HepG2 (cell line): Measurements from ENCODE around the gene SERINC5. TPM values are rescaled to one million over a fixed set of nuclear protein-coding genes. Genes with fewer than 3 reads are reported as not detected.

Experiments
- BCL3 ChIP-seq: sonication (generic); formaldehyde crosslinking; IDR thresholded peaks from 2 replicates; pipeline ENCODE4 v1.5.1; 2020; ENCODE audit warnings: mild to moderate bottlenecking, missing genetic modification reagents, moderate library complexity
- ELF3 ChIP-seq: IDR thresholded peaks from 2 replicates; pipeline ENCODE4 v1.6.1; 2016; ENCODE audit warnings: missing genetic modification reagents, missing compliant biosample characterization
- ERF ChIP-seq: IDR thresholded peaks from 2 replicates; pipeline ENCODE4 v1.6.1; 2018; ENCODE audit warnings: missing biosample characterization, missing genetic modification reagents
- FOXA3 ChIP-seq: IDR thresholded peaks from 2 replicates; pipeline ENCODE4 v1.6.1; 2016; ENCODE audit warnings: missing genetic modification reagents, missing compliant biosample characterization
- FOXK1 ChIP-seq: sonication (generic); formaldehyde crosslinking; IDR thresholded peaks from 2 replicates; pipeline ENCODE4 v1.4.0; 2020; ENCODE audit warnings: low read depth, missing genetic modification reagents, borderline replicate concordance
- GABPB1 ChIP-seq: IDR thresholded peaks from 2 replicates; pipeline ENCODE4 v1.6.1; 2016; ENCODE audit warnings: mild to moderate bottlenecking, missing genetic modification reagents, moderate library complexity, missing compliant biosample characterization
- KLF16 ChIP-seq, 2 experiments: sonication (generic) in 1 of 2; formaldehyde crosslinking in 1 of 2; IDR thresholded peaks; 2 replicates each; pipeline versions ENCODE4 v1.6.1 to v1.8.0; 2016 to 2023; ENCODE audit warnings: missing genetic modification reagents in 2 of 2, missing compliant biosample characterization in 1 of 2
- MYC ChIP-seq: sonication (generic); formaldehyde crosslinking; IDR thresholded peaks from 2 replicates; pipeline ENCODE4 v1.9.0; 2021; ENCODE audit warnings: missing genetic modification reagents, borderline replicate concordance
- PAF1 ChIP-seq: IDR thresholded peaks from 2 replicates; pipeline ENCODE4 v1.6.1; 2016; ENCODE audit warnings: missing genetic modification reagents, missing compliant biosample characterization
- REPIN1 ChIP-seq: sonication (generic); formaldehyde crosslinking; IDR thresholded peaks from 2 replicates; pipeline ENCODE4 v1.8.0; 2022; ENCODE audit warnings: missing genetic modification reagents, low read depth, mild to moderate bottlenecking, borderline replicate concordance
- RNF219 ChIP-seq: sonication (generic); formaldehyde crosslinking; IDR thresholded peaks from 2 replicates; pipeline ENCODE4 v1.5.0; 2020; ENCODE audit warnings: mild to moderate bottlenecking, missing genetic modification reagents
- RORA ChIP-seq: sonication (generic); formaldehyde crosslinking; IDR thresholded peaks from 2 replicates; pipeline ENCODE4 v1.5.0; 2020; ENCODE audit warnings: mild to moderate bottlenecking, missing genetic modification reagents, moderate library complexity
- RXRB ChIP-seq: IDR thresholded peaks from 2 replicates; pipeline ENCODE4 v1.6.1; 2016; ENCODE audit warnings: borderline replicate concordance, missing genetic modification reagents, missing compliant biosample characterization
- SMAD3 ChIP-seq: sonication (generic); formaldehyde crosslinking; IDR thresholded peaks from 2 replicates; pipeline ENCODE4 v1.4.0; 2020; ENCODE audit warnings: missing genetic modification reagents
- SUZ12 ChIP-seq: fragments of 150-350 bp; IDR thresholded peaks from 2 replicates; pipeline ENCODE4 v1.6.1; 2014; ENCODE audit warnings: low read depth, low read length
- TFE3 ChIP-seq: IDR thresholded peaks from 2 replicates; pipeline ENCODE4 v1.6.1; 2016
- TIGD3 ChIP-seq: sonication (generic); formaldehyde crosslinking; IDR thresholded peaks from 2 replicates; pipeline ENCODE4 v1.5.1; 2020; ENCODE audit warnings: mild to moderate bottlenecking, missing genetic modification reagents, borderline replicate concordance
- ZFP36 ChIP-seq: fragments of 150-350 bp; IDR thresholded peaks from 2 replicates; pipeline ENCODE4 v1.6.1; 2018; ENCODE audit warnings: borderline replicate concordance, low read length, low read depth; ENCODE audit not compliant: partially characterized antibody
- ZFP41 ChIP-seq: sonication (generic); formaldehyde crosslinking; IDR thresholded peaks from 2 replicates; pipeline ENCODE4 v1.4.0; 2020; ENCODE audit warnings: mild to moderate bottlenecking, missing genetic modification reagents, borderline replicate concordance
- ZNF3 ChIP-seq: IDR thresholded peaks from 2 replicates; pipeline ENCODE4 v1.7.0; 2017; ENCODE audit warnings: inconsistent platforms
- ZNF614 ChIP-seq: IDR thresholded peaks from 2 replicates; pipeline ENCODE4 v1.6.1; 2018; ENCODE audit warnings: missing biosample characterization, missing genetic modification reagents, inconsistent platforms, borderline replicate concordance
- ZNF652 ChIP-seq: IDR thresholded peaks from 2 replicates; pipeline ENCODE4 v1.6.1; 2016; ENCODE audit warnings: low read depth, borderline replicate concordance
- ZNF7 ChIP-seq: IDR thresholded peaks from 2 replicates; pipeline ENCODE4 v1.6.1; 2016; ENCODE audit warnings: missing biosample characterization, missing genetic modification reagents
- ZNF816 ChIP-seq: sonication (generic); formaldehyde crosslinking; IDR thresholded peaks from 2 replicates; pipeline ENCODE4 v1.8.0; 2022; ENCODE audit warnings: missing genetic modification reagents, mild to moderate bottlenecking, borderline replicate concordance
- ZSCAN30 ChIP-seq: sonication (generic); formaldehyde crosslinking; IDR thresholded peaks from 2 replicates; pipeline ENCODE4 v1.5.0; 2020; ENCODE audit warnings: mild to moderate bottlenecking, missing genetic modification reagents
- polyA plus RNA-seq, 8 experiments: library from polyadenylated mRNA; depleted of rRNA in 3 of 8; stranded (reverse) in 7 of 8; unstranded in 1 of 8; fragments of >200 nt; fragmentation: Illumina TruSeq in 4 of 8; extraction: Trizol in 4 of 8; gene quantifications; 2 replicates each; pipeline versions ENCODE4 v1.2.1 to v1.2.3, GENCODE V29; 2011 to 2016; ENCODE audit warnings: low read depth in 4 of 8, missing spikeins in 1 of 8, mixed read lengths in 1 of 8; ENCODE audit not compliant: insufficient read depth in 1 of 8
- total RNA-seq, 5 experiments: library from RNA; depleted of rRNA; stranded (reverse); fragments of >200 nt; fragmentation: Illumina TruSeq; extraction: Trizol; gene quantifications; 2 replicates each; pipeline ENCODE4 v1.2.3, GENCODE V29; 2016; ENCODE audit warnings: low read depth in 1 of 5

SERINC5 gene
- total and polyA plus RNA-seq, 2 of the 13 experiments (the other 11 are each of a cell fraction or from before 2014, with no cell fraction given) = 17.3 to 22.8 TPM

GRCh38 chr5:80181618-80182211, 74.1 kb downstream of the SERINC5 start (continued):
- TF ChIP-seq PAF1 (CRISPR knock-in tag) (no peak), ZNF3 (CRISPR knock-in tag) (peak; percentile 54; the same call in 1 of the 2 replicates), FOXA3 (peak; percentile 52), RXRB (0 out of 2 replicates have a peak, but pooled peaks have one; percentile 34), TIGD3 (no peak), ZNF816 (no peak), FOXK1 (CRISPR knock-in tag) (peak; percentile 55; the same call in 1 of the 2 replicates), MYC (CRISPR knock-in tag) (no peak), SMAD3 (0 out of 2 replicates have a peak, but pooled peaks have one; percentile 38), RNF219 (CRISPR knock-in tag) (no peak), TFE3 (peak; percentile 98), RORA (CRISPR knock-in tag) (no peak), KLF16 (CRISPR knock-in tag; IDR thresholded peaks at IDR 0.05) (peak in 1 of 2 experiments; percentile 67; a peak in 1 of 4 replicates), ZNF652 (CRISPR knock-in tag) (peak; percentile 88), ELF3 (peak; percentile 85), REPIN1 (no peak), ZSCAN30 (CRISPR knock-in tag) (no peak), SUZ12 (no peak), GABPB1 (0 out of 2 replicates have a peak, but pooled peaks have one; percentile 23), ZNF614 (CRISPR knock-in tag) (peak; percentile 64; the same call in 1 of the 2 replicates), ZFP36 (no peak), BCL3 (CRISPR knock-in tag) (no peak), ZFP41 (no peak), ZNF7 (CRISPR knock-in tag) (no peak), ERF (CRISPR knock-in tag) (0 out of 2 replicates have a peak, but pooled peaks have one; percentile 20)
